ENCODE measurements around the gene ZZZ3. TPM values are rescaled to one million over a fixed set of nuclear protein-coding genes. Genes with fewer than 3 reads are reported as not detected.

ZZZ3 gene
- 85.1 and 106 TPM in 2 replicates for total RNA-seq (ENCODE audit: low replicate concordance)

GRCh38 chr1:77682460-77683159, at the start of gene ZZZ3:
Gene ZZZ3 (minus strand): TSS chr1:77682658. CDS start chr1:77633354, 49,304 bp downstream.
- peak within 1 kb of the TSS; percentile 95 for H3K9ac ChIP-seq
- Mint-ChIP-seq H3K27ac (peak within 1 kb of the TSS; percentile 100), H3K27me3 (ENCODE audit: insufficient read depth, low read depth) (peaks cover 5% of the 10 kb centered on the region), H3K36me3 (peaks cover 3% of the 10 kb centered on the region), H3K9me3 (no peaks in the 10 kb centered on the region), H3K4me1 (peaks cover 31% of the 10 kb centered on the region), H3K4me3 (peak within 1 kb of the TSS; percentile 93)
- peak within 1 kb of the TSS; percentile 97 for H3K27ac ChIP-seq
- DNase-seq (ENCODE audit: low spot score): peak; percentile 96
- no peaks in the 10 kb centered on the region for H3K36me3 ChIP-seq
- TF ChIP-seq CTCF (IDR thresholded peaks at IDR 0.05) (no peak), EZH2phosphoT487 (IDR thresholded peaks at IDR 0.05) (no peak), EZH2 (IDR thresholded peaks at IDR 0.05) (no peak)
- H4K20me1 ChIP-seq (ENCODE audit: low read depth): peaks cover 43% of the 10 kb centered on the region
- H3K4me3 ChIP-seq: peak within 1 kb of the TSS; percentile 72
- peaks cover 64% of the 10 kb centered on the region for H3K79me2 ChIP-seq (ENCODE audit: low read depth)
- peak within 1 kb of the TSS; percentile 78 for H3K4me2 ChIP-seq
- peaks cover 21% of the 10 kb centered on the region for H3K4me1 ChIP-seq
- no peaks in the 10 kb centered on the region for H3K9me3 ChIP-seq (ENCODE audit: low read depth)
- H3K27me3 ChIP-seq: no peaks in the 10 kb centered on the region
- H3F3A ChIP-seq (ENCODE audit: low read depth): peaks cover 25% of the 10 kb centered on the region
- H2AFZ ChIP-seq (replicated peaks): peak within 1 kb of the TSS; percentile 90

- H3K4me2 ChIP-seq: no peak overlapping the region
- H3K9ac ChIP-seq: no peak overlapping the region
- Mint-ChIP-seq H3K4me1 (no peaks in the 10 kb centered on the region), H3K4me3 (no peak overlapping the region), H3K27ac (no peak overlapping the region), H3K36me3 (peaks cover 19% of the 10 kb centered on the region), H3K27me3 (ENCODE audit: insufficient read depth, low read depth) (no peaks in the 10 kb centered on the region), H3K9me3 (no peaks in the 10 kb centered on the region)
- no peak overlapping the region for H3K4me3 ChIP-seq
- H3K27me3 ChIP-seq: no peaks in the 10 kb centered on the region
- peaks cover 23% of the 10 kb centered on the region for H3K36me3 ChIP-seq
- no peaks in the 10 kb centered on the region for H3K9me3 ChIP-seq (ENCODE audit: low read depth)
- H3K79me2 ChIP-seq (ENCODE audit: low read depth): no peaks in the 10 kb centered on the region
- no peak overlapping the region for H2AFZ ChIP-seq (replicated peaks)
- no peaks in the 10 kb centered on the region for H3K4me1 ChIP-seq
- DNase-seq (ENCODE audit: low spot score): no peak
- no peak for TF ChIP-seq EZH2 (IDR thresholded peaks at IDR 0.05)
- TF ChIP-seq CTCF (IDR thresholded peaks at IDR 0.05): no peak
- no peak for TF ChIP-seq EZH2phosphoT487 (IDR thresholded peaks at IDR 0.05)
- H3K27ac ChIP-seq: no peak overlapping the region
- no peaks in the 10 kb centered on the region for H4K20me1 ChIP-seq (ENCODE audit: low read depth)
- H3F3A ChIP-seq (ENCODE audit: low read depth): no peaks in the 10 kb centered on the region
Observed at GRCh38 chr1:77732090-77732489, 49.6 kb upstream of the ZZZ3 start.

- Mint-ChIP-seq H3K36me3 (peaks cover 34% of the 10 kb centered on the region), H3K4me3 (no peak overlapping the region), H3K27me3 (ENCODE audit: insufficient read depth, low read depth) (no peaks in the 10 kb centered on the region), H3K4me1 (no peaks in the 10 kb centered on the region), H3K27ac (no peak overlapping the region), H3K9me3 (no peaks in the 10 kb centered on the region)
- no peaks in the 10 kb centered on the region for H3K4me1 ChIP-seq
- no peak overlapping the region for H3K9ac ChIP-seq
- no peaks in the 10 kb centered on the region for H4K20me1 ChIP-seq (ENCODE audit: low read depth)
- H3K4me2 ChIP-seq: no peak overlapping the region
- no peaks in the 10 kb centered on the region for H3F3A ChIP-seq (ENCODE audit: low read depth)
- no peaks in the 10 kb centered on the region for H3K79me2 ChIP-seq (ENCODE audit: low read depth)
- peaks cover 55% of the 10 kb centered on the region for H3K36me3 ChIP-seq
- DNase-seq (ENCODE audit: low spot score): no peak
- no peak overlapping the region for H2AFZ ChIP-seq (replicated peaks)
- no peaks in the 10 kb centered on the region for H3K27me3 ChIP-seq
- no peak overlapping the region for H3K4me3 ChIP-seq
- no peaks in the 10 kb centered on the region for H3K9me3 ChIP-seq (ENCODE audit: low read depth)
- H3K27ac ChIP-seq: no peak overlapping the region
- TF ChIP-seq EZH2 (IDR thresholded peaks at IDR 0.05) (no peak), EZH2phosphoT487 (IDR thresholded peaks at IDR 0.05) (no peak), CTCF (IDR thresholded peaks at IDR 0.05) (no peak)
Observed at GRCh38 chr1:77725706-77726105, 43.2 kb upstream of the ZZZ3 start.
